ENCODE results near the gene TRAPPC12.

DNA sequence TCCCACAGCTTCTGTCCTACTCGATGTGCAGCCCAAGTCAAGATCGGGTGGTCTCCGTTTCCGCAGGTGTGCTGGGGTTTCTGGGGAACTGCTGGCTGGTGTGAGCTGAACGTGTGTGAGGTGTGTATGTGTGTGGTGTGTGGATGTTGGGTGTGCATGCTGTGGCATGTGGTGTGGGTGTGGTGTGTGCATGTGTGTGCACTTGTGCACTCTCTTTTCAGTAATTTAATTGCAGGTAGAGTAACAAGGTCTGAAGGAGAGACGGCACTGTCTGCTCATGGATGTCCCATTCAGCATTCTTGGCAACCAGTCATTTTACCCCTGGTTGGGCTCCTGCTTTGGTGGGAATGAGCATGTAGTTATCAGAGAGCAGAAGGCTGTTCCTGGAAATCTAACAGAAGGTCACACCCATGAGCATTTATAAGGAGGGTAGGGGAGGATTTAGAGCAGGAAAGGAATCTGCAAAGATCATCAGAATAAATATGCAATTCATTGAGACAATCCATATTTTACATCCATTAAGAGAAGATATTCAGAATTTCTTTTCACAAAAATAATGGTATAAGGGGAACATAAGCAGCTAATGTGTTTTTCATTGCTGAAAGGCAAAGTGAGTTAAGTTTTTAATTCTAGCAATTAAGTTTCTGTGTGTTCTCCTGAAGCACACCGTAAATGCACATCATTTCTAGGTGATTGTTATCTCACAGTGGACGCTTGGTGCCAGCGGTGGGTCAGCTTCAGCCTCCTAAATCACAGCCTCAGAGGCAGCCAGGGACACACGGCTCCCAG lies 79.1 kb downstream of the TRAPPC12 start:
- TF ChIP-seq, protein P1, sequence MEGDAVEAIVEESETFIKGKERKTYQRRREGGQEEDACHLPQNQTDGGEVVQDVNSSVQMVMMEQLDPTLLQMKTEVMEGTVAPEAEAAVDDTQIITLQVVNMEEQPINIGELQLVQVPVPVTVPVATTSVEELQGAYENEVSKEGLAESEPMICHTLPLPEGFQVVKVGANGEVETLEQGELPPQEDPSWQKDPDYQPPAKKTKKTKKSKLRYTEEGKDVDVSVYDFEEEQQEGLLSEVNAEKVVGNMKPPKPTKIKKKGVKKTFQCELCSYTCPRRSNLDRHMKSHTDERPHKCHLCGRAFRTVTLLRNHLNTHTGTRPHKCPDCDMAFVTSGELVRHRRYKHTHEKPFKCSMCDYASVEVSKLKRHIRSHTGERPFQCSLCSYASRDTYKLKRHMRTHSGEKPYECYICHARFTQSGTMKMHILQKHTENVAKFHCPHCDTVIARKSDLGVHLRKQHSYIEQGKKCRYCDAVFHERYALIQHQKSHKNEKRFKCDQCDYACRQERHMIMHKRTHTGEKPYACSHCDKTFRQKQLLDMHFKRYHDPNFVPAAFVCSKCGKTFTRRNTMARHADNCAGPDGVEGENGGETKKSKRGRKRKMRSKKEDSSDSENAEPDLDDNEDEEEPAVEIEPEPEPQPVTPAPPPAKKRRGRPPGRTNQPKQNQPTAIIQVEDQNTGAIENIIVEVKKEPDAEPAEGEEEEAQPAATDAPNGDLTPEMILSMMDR (IDR thresholded peaks at IDR 0.05): no peak
- TF ChIP-seq POLR2A (IDR thresholded peaks at IDR 0.05): no peak
